HG03066 (cell line): Measurements from ENCODE around the gene GRM5.
"Not testable (repeated sequence)": the region's sequence is repeated elsewhere in the genome, so short reads cannot be mapped to it uniquely, and the experiment has no call there.

Experiments used
- ATAC-seq: cut with Tn5 transposase; IDR thresholded peaks from one replicate; pipeline ENCODE4 v1.9.1; 2021; ENCODE audit warnings: low read depth; ENCODE audit not compliant: unreplicated experiment

Gene GRM5

DNA sequence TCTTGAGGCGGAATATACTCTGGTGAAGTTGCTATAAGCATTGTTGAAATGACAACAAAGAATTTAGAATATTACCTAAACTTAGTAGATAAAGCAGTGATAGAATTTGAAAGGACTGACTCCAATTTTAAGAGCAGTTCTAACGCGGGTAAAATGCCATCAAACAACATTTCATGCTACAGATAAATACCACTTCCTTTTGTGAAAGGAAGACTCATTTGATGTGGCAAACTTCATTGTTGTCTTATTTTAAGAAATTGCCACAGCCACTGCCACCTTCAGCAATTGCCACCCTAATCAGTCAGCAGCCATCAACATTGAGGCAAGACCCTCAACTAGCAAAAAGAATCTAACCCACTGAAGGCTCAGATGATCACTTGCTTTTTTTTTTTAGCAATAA, 220.8 kb downstream of the GRM5 start:
- ATAC-seq = not testable (repeated sequence)

DNA sequence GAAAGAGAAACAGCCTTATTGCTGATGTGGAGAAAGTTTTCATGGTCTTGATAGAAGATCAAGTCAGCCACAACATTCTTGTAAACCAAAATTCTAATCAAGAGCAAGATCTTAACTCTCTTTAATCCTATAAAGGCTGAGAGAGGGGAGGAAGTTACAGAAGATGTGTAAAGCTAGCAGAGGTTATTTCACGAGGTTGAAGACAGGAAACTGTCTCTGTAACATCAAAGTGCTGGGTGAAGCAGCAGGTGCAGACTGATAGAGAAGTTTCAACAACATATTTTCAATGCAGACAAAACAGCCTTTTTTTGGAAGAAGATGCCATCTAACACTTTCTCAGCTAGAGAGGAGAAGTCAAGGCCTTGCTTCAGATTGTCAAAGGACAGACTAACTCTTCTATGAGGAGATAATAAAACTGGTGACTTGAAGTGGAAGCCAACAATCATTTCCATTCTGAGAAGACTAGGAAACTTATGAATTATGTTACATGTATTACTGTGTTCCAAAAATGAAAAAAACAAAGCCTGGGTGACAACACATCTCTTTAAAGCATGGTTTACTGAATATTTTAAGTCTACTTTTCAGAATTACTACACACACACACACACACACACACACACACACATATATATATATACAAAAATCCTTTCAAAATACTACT, 221.9 kb downstream of the GRM5 start:
- ATAC-seq = not testable (repeated sequence)

DNA sequence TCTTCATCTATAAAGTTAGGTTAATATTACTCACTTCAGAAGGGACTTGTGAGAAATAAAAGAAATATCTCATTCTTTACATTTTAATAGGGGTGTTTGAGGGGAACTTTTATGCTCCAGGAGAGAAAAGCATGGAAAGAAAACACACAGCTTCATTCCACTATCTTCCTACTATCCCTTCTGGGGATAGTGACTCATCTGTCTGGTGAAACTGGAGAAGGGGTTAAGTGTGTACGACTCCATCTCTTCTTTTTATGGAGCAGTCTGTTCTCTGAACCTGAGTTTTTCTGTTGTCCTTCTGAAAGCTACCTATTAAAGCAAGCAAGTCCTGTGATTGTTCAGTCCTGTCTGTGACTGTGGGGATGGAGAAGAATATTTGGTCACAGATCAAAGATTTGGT, 227.6 kb downstream of the GRM5 start:
- ATAC-seq = not testable (repeated sequence)

DNA sequence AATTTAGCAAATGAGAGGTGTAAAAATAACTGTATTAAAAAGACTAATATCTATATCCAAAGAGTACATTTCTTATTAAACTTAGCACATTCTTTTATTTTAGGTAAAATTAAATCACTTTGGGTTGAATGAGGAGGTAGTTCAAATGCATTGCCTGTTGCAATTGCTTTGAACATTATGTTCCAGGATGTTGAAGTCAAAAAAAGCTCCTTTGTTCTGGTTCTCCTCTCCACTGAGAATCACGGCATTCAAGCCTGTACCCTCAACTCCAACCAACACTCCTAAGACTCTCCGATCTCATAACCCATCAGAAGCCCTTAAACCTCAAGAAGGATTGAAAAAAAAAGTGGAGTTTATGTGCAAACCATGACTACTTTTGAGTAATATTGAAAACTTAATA, 230.1 kb downstream of the GRM5 start:
- not testable (repeated sequence) for ATAC-seq

DNA sequence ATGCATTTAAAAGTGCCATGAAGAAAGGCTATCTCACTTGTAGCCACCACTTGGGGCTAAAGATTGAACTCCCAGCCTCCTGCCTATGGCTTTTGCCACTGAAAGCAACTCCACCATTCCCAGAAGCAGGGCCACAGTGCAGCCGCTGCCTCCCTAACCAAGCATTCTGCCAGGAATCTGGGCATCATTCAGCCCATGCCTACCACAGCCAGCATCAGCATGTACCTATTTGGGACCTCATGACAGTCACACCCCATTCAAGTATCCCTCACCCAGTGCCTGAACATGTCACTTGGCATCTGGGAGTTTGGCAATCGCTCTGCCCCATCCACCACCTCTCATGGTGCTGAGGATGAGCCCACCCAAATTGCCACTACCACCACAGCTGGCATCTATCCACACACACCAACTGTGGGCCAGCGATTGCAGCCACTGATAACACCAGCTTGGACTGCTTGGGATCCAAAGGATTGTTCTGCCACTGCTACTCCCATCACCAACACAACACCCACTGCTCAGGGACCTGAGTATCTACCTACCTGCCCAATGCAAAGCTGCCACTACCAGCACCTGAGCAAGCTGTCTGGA, 234.4 kb downstream of the GRM5 start:
- ATAC-seq = no peak

DNA sequence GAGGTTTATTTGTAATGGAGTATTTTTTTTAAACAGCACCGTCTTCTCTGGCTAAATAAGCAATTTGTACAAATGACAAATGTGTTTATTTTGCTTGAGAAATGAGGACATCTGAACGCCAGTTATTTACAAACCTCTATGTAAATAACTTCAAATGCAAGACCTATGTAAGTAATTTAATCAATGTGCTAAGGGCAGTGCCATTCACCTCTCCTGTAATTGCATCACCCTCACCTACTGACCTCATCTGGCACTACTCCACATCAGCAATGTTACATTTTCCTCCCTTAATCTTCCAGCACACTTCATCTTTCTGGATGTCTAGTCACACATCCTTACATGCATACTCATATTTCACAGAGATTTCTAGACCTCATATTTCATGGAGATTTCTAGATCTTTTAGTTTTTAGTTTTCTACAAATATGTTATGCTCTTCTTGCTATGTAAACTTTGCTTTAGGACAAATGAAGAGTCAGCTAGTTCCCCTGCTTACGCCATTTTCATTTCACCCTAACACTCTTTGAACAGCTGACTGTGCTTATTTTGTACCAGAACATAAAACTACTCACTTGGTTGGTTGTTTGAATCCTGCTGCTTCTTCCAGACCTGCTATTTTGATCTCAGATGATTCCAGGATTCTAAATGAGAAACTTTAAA, 238.6 kb downstream of the GRM5 start:
- no peak for ATAC-seq

DNA sequence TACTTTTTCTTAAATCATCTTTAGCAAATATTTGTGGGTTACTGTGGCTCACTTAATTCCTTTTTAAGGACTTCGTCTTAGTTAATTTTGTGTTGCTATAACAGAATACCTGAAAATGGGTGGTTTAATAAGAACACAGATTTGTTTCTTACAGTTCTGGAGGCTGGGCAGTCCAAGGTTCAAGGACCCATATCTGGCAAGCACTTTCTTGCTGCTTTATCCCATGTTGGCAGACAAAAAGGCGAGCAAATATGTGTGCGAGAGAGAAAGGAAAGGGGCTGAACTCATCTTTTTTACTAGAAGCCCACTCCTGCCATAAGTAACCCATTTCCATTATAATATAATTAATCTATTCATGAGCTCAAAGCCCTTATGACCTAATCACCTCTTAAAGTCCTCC, 246.2 kb downstream of the GRM5 start:
- ATAC-seq = no peak

DNA sequence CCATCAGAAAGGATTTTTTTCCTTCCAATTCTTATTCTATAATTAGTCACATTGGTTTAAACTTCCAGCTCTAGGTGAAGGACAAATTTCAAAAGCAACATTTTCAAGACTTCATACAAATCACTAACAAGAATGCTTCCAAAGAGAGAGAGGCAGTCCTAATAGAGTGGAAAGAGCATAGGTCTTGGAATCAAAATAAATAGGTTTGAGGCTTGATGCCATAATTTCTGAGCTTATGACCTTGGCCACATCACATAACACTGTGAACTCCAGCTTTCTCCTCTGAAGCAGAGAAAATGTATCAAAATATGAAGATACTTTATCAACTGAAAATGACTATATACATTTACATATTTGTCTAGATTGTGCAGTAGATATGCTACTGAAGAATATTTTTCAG, 246.8 kb downstream of the GRM5 start:
- no peak for ATAC-seq

DNA sequence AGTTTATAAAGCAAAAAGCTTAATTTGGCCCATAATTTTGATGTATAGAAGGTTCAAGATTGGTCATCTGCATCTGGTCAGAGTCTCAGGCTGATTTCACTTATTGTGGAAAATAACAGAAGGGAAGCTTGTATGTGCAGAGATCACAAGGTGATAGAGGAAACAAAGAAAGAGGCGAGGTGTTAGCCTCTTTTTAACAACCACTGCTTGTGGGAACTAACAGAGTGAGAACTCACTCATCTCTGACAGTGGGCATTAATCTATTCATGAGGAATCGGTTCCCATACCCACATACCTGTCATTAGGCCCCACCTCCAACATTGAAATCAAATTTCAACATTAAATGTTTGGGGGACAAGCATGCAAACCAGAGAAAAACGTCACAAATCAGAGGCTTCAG, 250.3 kb downstream of the GRM5 start:
- ATAC-seq = no peak

DNA sequence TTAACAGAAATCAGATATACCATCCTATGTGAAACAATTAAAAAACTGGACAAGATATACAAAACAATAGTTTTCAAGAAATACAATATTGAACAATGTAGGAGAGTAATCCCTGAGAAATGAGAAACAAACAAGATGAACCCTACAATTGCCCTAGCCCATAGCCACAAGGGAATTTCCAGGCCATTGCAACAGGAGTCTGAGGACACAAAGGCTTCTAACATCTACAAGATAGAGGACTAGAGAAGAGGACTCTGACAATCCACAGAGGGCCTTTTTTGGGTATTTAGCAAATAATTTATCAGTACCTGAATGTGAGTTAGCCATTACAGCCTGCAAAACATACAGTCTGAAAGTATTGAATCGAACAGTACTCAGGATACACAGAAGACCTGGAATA, 251.7 kb downstream of the GRM5 start:
- ATAC-seq = no peak

DNA sequence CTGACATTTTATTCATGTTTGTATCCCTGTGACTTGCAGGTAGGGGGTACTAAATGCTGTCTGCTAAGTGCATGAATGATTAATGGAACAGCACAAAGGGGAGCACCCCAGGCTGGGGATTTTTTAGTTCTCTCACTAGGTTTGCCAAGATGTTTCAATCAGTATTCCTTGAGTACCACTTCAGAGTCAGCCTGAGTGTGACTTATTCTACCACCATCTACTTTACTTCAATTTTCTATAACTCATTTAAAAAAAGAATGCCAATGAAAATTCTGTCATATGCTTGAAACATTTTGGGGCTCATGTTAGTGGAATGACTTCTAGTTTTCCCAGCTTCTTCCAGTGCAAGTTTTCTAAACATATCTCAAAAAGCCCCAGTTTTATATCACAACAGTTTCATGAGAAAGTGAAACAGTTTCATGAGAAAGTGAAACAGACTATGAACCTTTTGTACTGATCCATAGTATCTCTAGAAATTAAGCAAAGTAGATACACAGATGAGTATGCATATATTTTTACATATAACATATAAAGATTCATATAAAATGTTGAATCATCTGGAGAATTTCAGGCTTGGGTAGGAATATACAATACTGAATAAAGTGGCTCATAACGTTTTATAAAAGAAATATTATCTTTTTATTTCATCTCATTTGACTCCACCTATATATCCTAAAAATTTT, 252.4 kb downstream of the GRM5 start:
- peak; percentile 93 for ATAC-seq

DNA sequence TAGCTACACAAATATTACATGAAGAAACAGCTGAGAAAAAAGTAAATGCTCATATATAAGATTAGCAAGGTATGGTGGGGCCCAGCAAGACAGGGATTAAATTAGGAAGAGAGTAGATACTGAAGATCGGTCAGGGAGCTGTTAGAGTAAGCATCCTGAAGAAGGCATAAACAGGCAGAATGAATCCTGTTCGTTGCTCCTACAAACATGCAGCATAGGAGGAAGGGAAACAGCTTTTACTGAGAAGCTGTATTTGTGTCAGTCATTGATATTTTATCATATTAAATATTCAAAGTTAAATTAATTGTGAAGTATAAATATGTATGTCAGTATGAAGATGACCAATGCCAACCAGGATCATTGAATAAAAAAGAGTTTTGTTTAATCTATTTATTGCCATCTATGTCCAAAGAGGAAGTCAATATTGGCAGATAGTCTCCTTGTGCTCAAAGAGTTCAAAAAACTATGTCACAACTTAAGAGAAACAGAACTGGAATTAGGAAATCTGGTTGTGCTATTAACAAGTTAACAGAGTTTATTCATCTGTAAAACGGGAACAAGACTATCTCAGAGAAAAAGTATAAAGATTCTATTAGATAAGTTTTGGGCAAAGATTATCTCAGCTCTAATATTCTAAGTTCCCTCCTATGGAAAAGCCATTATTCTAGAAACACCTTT, 255.2 kb downstream of the GRM5 start:
- no peak for ATAC-seq

DNA sequence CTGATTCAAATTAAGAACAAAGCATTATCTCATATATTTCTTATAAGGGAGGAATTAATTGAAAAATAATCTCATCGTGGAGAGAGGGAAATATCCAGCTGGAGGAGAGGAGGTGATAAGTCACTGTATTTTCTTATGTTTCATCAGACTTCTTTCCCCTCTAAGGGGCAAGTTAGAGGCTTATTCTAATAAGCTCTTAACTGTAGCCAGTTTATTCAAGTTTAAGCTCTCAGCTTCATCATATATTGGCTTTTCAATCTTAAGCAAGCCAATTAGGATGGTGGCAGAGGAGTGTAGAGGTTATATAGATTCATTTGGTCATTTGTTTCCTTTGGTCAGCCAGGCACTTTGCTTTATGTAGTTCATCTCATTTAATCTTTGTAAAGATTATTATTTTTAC, 256.7 kb downstream of the GRM5 start:
- no peak for ATAC-seq

DNA sequence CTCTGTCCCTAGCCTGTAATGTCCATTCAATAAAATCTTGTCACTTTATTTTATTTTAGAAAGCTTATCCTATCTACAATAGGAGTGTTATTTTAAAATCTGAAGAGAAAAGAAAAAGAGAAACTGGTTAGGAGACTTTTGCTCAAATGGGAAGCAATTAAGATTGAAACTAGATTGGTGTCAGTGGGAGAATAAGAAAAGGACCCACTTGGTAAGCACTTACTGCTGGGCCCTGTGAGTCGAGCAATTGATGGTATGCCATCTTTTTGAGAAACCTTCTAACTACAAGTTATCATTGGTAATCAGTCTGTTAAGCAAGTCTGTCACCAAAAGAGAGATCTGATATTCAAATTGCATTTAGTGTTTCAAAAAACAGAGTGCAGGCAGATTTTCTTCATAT, 258.4 kb downstream of the GRM5 start:
- no peak for ATAC-seq

DNA sequence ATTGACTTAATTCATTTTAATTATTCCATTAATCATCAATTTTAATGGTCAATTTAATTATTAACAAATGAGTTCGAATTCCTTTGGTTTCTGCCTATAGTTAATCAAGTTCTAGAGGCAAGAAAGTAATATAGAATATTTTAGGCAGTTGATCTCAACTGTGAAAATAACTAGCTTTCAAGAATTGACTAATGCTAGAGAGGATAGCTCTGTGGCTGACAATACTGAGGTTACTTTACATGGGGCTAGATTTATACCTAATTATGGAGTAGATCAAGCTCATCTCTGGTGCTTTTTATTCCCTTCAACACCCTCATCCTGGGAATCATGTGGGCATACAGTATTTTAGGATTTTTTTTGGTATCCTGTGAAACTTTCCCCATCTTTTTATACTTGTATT, 259.4 kb downstream of the GRM5 start:
- ATAC-seq = no peak

DNA sequence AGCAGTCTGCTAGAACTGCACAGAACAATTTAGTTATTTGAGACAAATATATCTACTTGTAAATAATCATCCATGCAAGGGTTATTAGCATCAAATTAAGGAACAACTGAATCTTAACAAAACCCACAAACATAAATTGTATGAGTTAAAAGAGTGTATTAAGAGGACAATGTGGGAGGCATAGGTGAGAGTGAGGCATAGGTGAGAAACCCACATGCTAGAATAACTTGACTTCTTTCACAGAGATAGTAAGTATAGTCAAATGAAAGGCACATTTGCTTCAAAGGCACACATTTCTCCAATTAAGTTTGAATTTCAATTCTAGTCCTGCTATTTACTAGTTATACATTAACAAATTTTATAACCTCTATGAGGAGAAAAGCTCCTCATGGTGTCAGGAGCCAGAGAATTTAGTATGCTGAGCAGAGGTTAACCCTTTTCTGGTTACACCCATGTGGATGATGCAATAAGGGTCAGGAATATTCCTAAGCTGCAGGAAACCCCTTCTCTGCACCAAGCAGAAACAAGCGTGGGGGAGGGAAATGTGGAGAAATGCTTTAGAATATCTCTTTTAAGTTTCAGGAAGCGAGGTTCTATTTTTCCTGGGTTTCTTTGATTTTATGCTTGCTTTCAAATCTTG, 264.2 kb downstream of the GRM5 start:
- ATAC-seq = no peak

DNA sequence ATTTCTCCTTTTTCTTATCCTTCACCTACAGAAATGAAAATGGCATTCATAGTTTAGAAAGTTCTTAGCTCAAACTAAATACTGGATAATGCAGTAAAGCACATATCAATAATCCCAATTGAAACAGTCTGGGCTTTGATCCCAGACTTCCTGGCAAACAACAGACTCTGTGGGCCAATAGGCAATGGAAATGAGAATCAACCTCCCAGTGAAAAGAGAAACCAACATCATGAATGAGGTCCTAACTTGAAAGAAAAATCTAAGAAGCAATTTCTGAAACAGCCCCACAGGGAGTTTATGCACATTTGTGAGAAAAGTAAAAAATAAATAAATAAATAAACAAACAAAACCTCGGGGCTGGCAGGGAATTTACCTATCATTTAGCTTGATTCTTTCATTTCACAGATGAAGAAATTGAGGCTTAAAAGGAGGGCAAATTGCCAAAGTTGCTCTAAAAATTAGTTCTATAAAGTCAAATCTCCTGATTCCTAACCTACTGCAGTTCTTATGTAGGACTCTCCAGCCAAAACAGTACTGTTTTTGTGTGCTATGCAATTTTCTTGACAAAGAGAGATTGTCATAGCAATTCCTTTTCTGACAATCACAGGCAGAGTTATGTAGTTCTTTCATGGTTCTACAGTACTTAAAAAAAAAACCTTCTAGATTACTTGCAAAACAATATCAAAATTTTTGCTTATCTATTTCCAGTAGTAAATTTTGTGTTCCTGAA, 265.8 kb downstream of the GRM5 start:
- no peak for ATAC-seq

DNA sequence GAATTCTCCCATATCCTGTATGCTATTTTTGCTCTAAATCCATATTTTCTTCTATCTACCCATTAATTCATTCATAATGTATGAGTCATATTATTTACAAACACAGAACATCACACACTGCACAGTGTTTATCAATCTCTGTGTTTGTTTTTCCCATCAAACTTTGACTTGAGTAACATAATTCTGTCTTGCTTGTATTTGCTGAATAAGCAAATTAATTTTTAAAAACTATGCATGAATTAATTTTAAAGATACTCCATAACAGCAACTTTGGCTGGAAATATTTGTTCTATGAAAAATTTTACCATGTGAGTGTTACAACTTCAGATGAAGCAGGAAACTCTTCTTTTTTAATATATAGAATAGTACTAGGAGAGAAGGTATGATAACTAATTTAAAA, 275.6 kb downstream of the GRM5 start:
- ATAC-seq = no peak

DNA sequence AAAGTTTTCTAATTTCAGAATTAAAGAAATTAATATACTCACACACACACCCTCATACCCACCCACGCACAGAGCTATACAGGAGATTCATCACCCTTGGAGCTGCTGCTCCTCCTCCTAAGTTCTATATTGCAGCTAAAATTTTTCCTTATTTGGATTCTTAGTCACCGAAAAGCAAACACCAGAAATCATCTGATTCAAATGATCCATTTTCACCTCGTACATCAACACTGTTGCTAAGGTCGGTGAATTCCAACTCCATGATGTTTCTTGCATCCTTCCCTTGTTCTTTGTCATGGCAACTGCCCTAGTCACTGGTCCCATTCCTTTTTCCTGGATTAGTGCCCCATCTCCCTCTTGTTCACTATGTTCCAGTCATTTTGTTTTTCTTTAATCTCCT, 286.2 kb downstream of the GRM5 start:
- no peak for ATAC-seq

DNA sequence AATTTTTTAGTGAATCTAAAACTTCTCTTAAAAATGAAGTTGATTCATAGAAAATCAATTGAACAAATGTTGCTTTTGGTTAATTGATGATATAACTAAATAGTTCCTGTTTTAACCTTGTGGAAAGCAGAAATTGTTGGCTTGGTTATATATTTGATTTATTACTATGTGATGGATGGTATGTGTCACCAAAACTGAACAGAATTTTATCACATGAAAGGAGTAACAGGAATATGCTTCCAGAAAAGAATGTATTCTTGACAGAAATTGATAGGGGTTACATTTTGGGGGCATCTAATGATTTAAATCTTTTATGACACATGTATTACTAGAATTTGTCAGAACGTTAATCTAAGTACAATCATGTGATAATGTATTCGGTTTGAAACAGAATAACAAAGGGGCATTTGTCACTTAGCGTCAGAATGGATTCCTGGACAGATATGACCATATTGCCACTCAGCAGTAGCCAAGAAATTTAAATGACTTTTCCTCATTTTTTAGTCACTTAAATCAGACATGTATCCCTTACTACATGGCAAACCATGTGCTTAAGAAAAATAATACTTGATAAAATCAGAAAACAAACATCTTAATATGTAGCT, 295.2 kb downstream of the GRM5 start:
- no peak for ATAC-seq
